HEK293T (cell line): ENCODE results near the gene SLC17A4.

ENCODE experiments used
- ARNT ChIP-seq: fragments of 450-650 bp; IDR thresholded peaks from 2 replicates; pipeline ENCODE4 v1.6.1; 2017; ENCODE audit warnings: mild to moderate bottlenecking
- BHLHE40 ChIP-seq: fragments of 450-650 bp; IDR thresholded peaks from 2 replicates; pipeline ENCODE4 v1.6.1; 2016; ENCODE audit warnings: mild to moderate bottlenecking, moderate library complexity, borderline replicate concordance
- CTBP1 ChIP-seq: fragments of 450-650 bp; IDR thresholded peaks from 2 replicates; pipeline ENCODE4 v1.6.1; 2016; ENCODE audit warnings: borderline replicate concordance
- FOXA1 ChIP-seq: fragments of 450-650 bp; IDR thresholded peaks from 2 replicates; pipeline ENCODE4 v1.6.1; 2016; ENCODE audit warnings: mild to moderate bottlenecking
- FOXK2 ChIP-seq: fragments of 450-650 bp; IDR thresholded peaks from 2 replicates; pipeline ENCODE4 v1.6.1; 2016; ENCODE audit warnings: mild to moderate bottlenecking
- NFRKB ChIP-seq: fragments of 450-650 bp; IDR thresholded peaks from 2 replicates; pipeline ENCODE4 v1.6.1; 2016; ENCODE audit warnings: mild to moderate bottlenecking, moderate library complexity
- SP1 ChIP-seq: fragments of 450-650 bp; IDR thresholded peaks from 2 replicates; pipeline ENCODE4 v1.6.1; 2017
- SUZ12 ChIP-seq: fragments of 450-650 bp; IDR thresholded peaks from 2 replicates; pipeline ENCODE4 v1.6.1; 2016; ENCODE audit warnings: mild to moderate bottlenecking
- TARDBP ChIP-seq: fragments of 450-650 bp; IDR thresholded peaks from 2 replicates; pipeline ENCODE4 v1.6.1; 2016
- ZNF384 ChIP-seq: fragments of 450-650 bp; IDR thresholded peaks from 2 replicates; pipeline ENCODE4 v1.6.1; 2016

- TF ChIP-seq NFRKB (no peak), ZNF384 (no peak), FOXK2 (no peak), FOXA1 (no peak), CTBP1 (no peak), SUZ12 (no peak), SP1 (no peak), TARDBP (no peak), BHLHE40 (no peak), ARNT (no peak)
Measured at GRCh38 chr6:25753079-25753478, 1.5 kb upstream of the SLC17A4 start.
